Right lobe of liver (tissue), 6 donors: ENCODE measurements around the gene PCDHA11. TPM values are rescaled to one million over a fixed set of nuclear protein-coding genes. Genes with fewer than 3 reads are reported as not detected.
"Not testable (repeated sequence)": the region's sequence is repeated elsewhere in the genome, so short reads cannot be mapped to it uniquely, and the experiment has no call there.

Experiments
- ATAC-seq, 4 donors: fragments of 200-7000 bp; cut with Tn5 transposase; one replicate each; pipeline ENCODE4 v1.9.1; 2020; ENCODE audit warnings: mild to moderate bottlenecking in 4 of 4, moderate library complexity in 4 of 4
- DNase-seq, 3 donors: peaks; one replicate each; pipeline ENCODE4 v3.0.0-alpha.2; 2020
- H3K27ac ChIP-seq, 3 donors: fragments of 200-600 bp; one replicate each; pipeline ENCODE4 v1.8.0; 2022
- H3K27me3 ChIP-seq, 2 donors: fragments of 200-600 bp; one replicate each; pipeline ENCODE4 v1.8.0; 2022
- H3K36me3 ChIP-seq, 4 donors: fragments of 200-600 bp; sonication (generic) in 1 of 4; one replicate each; pipeline versions ENCODE4 v1.5.1 to v1.8.0; 2017 to 2022; ENCODE audit warnings: control low read depth in 1 of 4
- H3K4me1 ChIP-seq, 4 donors: fragments of 200-600 bp; sonication (generic) in 1 of 4; one replicate each; pipeline versions ENCODE4 v1.5.1 to v1.8.0; 2017 to 2022; ENCODE audit warnings: control low read depth in 1 of 4
- H3K4me3 ChIP-seq, 3 donors: fragments of 200-600 bp; one replicate each; pipeline ENCODE4 v1.8.0; 2022
- H3K9me3 ChIP-seq, 4 donors: fragments of 200-600 bp; sonication (generic) in 1 of 4; one replicate each; pipeline versions ENCODE4 v1.5.1 to v1.8.0; 2017 to 2022; ENCODE audit warnings: control low read depth in 1 of 4
- POLR2A ChIP-seq: fragments of 450-650 bp; IDR thresholded peaks from one replicate; pipeline ENCODE4 v1.6.1; 2017; ENCODE audit warnings: antibody characterized with exemption, mild to moderate bottlenecking
- WGBS: methylation state at CpG from one replicate; pipeline ENCODE4 v1.1.6; 2018; ENCODE audit warnings: low coverage, low lambda C conversion rate; ENCODE audit not compliant: insufficient coverage; ENCODE audit errors: missing lambda C conversion rate; 5-methylcytosine and 5-hydroxymethylcytosine counted together
- intact Hi-C, 2 donors: fragments of 100-400 bp; cut with DNase I; formaldehyde crosslinking; loops; one replicate each; pipeline versions ENCODE4 v1.11.2 to v1.14.1; 2022
- total RNA-seq, 6 experiments: library from RNA; depleted of rRNA in 2 of 6; stranded (reverse); fragments of >200 nt in 2 of 6; fragmentation: NEBNext Ultra II Directional in 3 of 6; extraction: Animal tissue kit (Norgen Biotek cat#: 25700) in 3 of 6; gene quantifications; one replicate each; pipeline versions ENCODE4 v1.1.0 to v1.2.4, GENCODE V29; 2016 to 2023
- TF ChIP-seq, protein P1 (sequence below), 4 donors: fragments of 200-600 bp in 3 of 4; fragments of 450-650 bp in 1 of 4; IDR thresholded peaks; one replicate each; pipeline versions ENCODE4 v1.5.1 to v1.8.0; 2016 to 2022; ENCODE audit warnings: antibody characterized with exemption in 4 of 4, mild to moderate bottlenecking in 2 of 4
- donor health status: DM: no; HTN: yes; CAD: no.
- donor health status: DM: no; HTN: no; CAD: no.
- donor health status: DM: no; HTN: no; CAD: no.
- donor health status: DM: no; HTN: yes; CAD: no.
- donor health status: DM: no; HTN: yes; CAD: no.

The PCDHA11 gene
- total RNA-seq, 6 experiments from 2014 or later = 0.04 to 0.51 (median 0.07) TPM; not detected in 3

DNA sequence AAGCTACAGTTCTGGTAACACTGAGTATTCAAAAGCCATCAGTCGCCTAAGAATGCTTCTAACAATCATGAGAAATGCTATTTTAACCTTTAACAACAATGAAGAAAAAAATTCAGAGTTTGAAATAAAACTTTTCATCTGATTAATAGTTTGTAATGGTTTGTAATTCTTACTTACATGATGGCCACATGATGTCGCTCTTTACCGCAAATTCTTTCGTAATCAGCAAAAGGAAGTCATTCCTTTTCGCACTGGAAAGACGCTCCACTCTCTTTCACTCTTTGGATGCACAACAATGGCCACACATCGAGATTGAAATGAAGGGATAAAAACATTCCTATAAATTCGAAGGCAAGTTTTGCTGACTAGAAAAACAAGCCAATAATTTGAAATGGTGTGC lies 34.8 kb upstream of the PCDHA11 start, which contains the start of gene PCDHA7:
PCDHA7 (plus strand) TSS at position 277 of the 400 bp plus-strand sequence; CDS start at position 392, 115 bp downstream.
- H3K27me3 ChIP-seq = peaks cover 0 to 3% of the 10 kb centered on the region in 2 donors

DNA sequence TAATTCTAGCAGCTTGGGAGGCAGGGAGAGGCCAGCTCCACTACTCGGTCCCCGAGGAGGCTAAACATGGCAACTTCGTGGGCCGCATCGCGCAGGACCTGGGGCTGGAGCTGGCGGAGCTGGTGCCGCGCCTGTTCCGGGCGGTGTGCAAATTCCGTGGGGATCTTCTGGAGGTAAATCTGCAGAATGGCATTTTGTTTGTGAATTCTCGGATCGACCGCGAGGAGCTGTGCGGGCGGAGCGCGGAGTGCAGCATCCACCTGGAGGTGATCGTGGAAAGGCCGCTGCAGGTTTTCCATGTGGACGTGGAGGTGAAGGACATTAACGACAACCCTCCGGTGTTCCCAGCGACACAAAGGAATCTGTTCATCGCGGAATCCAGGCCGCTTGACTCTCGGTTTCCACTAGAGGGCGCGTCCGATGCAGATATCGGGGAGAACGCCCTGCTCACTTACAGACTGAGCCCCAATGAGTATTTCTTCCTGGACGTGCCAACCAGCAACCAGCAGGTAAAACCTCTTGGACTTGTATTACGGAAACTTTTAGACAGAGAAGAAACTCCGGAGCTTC lies 34.2 kb upstream of the PCDHA11 start:
- H3K4me1 ChIP-seq, H3K9me3 ChIP-seq, H3K27ac ChIP-seq, H3K4me3 ChIP-seq, ATAC-seq, intact Hi-C loops, H3K36me3 ChIP-seq, DNase-seq, H3K27me3 ChIP-seq: not testable (repeated sequence)
- WGBS = 11% methylated on average over 9 of the region's 38 CpGs

More for the DNA sequence above, 34.8 kb upstream of the PCDHA11 start, which contains the start of gene PCDHA7:
- Histone ChIP-seq H3K4me1 (no peaks in the 10 kb centered on the region), H3K4me3 (no peak within 1 kb of the TSS), H3K27ac (no peak within 1 kb of the TSS), H3K36me3 (no peaks in the 10 kb centered on the region), H3K9me3 (no peaks in the 10 kb centered on the region)
- intact Hi-C loops = no loop called here
- TF ChIP-seq, protein P1, sequence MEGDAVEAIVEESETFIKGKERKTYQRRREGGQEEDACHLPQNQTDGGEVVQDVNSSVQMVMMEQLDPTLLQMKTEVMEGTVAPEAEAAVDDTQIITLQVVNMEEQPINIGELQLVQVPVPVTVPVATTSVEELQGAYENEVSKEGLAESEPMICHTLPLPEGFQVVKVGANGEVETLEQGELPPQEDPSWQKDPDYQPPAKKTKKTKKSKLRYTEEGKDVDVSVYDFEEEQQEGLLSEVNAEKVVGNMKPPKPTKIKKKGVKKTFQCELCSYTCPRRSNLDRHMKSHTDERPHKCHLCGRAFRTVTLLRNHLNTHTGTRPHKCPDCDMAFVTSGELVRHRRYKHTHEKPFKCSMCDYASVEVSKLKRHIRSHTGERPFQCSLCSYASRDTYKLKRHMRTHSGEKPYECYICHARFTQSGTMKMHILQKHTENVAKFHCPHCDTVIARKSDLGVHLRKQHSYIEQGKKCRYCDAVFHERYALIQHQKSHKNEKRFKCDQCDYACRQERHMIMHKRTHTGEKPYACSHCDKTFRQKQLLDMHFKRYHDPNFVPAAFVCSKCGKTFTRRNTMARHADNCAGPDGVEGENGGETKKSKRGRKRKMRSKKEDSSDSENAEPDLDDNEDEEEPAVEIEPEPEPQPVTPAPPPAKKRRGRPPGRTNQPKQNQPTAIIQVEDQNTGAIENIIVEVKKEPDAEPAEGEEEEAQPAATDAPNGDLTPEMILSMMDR (IDR thresholded peaks at IDR 0.05) = peak in 1 of 4 donors; percentile 20
- no peak for TF ChIP-seq POLR2A
- ATAC-seq (no peak), DNase-seq (no peak)
- 6% methylated on average over 8 of the region's 8 CpGs for WGBS

DNA sequence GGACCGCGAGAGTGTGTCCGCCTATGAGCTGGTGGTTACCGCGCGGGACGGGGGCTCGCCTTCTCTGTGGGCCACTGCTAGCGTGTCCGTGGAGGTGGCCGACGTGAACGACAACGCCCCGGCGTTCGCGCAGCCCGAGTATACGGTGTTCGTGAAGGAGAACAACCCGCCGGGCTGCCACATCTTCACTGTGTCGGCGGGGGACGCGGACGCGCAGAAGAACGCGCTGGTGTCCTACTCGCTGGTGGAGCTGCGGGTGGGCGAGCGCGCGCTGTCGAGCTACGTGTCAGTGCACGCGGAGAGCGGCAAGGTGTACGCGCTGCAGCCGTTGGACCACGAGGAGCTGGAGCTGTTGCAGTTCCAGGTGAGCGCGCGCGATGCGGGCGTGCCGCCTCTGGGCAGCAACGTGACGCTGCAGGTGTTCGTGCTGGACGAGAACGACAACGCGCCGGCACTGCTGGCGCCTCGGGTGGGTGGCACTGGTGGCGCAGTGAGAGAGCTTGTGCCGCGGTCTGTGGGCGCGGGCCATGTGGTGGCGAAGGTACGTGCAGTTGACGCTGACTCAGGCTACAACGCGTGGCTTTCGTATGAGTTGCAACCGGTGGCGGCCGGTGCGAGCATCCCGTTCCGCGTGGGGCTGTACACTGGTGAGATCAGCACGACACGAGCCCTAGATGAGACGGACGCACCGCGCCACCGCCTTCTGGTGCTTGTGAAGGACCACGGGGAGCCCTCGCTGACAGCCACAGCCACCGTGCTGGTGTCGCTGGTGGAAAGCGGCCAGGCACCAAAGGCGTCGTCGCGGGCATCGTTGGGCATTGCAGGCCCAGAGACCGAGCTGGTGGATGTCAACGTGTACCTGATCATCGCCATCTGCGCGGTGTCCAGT lies 32.9 kb upstream of the PCDHA11 start:
- Histone ChIP-seq H3K36me3 (no peaks in the 10 kb centered on the region), H3K27ac (no peak overlapping the region), H3K9me3 (no peaks in the 10 kb centered on the region), H3K27me3 (peaks cover 0 to 2% of the 10 kb centered on the region in 2 donors), H3K4me3 (no peak overlapping the region), H3K4me1 (no peaks in the 10 kb centered on the region)
- no peak for TF ChIP-seq POLR2A
- TF ChIP-seq, protein P1 (IDR thresholded peaks at IDR 0.05) = no peak
- intact Hi-C loops = no loop called here
- DNase-seq (no peak), ATAC-seq (no peak)
- 27% methylated on average over 5 of the region's 103 CpGs for WGBS

DNA sequence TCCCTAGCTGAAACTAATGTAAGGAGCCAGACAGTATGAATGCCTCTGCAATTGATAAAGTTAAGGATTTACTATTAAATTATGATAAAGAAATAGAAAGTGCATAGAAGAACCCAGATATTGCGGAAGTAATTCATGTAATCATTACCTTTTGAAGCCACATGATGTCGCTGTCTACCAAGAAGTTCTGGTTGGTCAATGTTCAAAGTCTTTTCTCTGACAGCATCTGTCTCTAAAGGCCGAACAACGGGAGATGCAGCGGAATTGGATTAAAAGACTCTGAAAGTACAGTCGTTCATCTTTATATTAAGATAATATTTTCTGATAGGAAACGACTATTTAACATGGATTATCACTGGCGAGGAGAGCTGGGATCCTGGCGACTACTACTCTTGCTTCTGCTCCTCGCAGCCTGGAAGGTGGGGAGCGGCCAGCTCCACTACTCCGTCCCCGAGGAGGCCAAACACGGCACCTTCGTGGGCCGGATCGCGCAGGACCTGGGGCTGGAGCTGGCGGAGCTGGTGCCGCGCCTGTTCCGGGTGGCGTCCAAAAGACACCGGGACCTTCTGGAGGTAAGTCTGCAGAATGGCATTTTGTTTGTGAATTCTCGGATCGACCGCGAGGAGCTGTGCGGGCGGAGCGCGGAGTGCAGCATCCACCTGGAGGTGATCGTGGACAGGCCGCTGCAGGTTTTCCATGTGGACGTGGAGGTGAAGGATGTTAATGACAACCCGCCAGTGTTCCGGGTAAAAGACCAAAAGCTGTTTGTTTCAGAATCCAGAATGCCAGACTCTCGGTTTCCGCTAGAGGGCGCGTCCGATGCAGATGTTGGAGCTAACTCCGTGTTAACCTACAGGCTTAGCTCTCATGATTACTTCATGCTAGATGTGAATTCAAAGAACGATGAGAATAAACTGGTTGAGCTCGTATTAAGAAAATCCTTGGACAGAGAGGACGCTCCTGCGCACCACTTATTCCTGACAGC lies 27.5 kb upstream of the PCDHA11 start, which contains the start of gene PCDHA8:
PCDHA8 (plus strand) TSS at position 210 of the 985 bp plus-strand sequence; CDS start at position 345, 135 bp downstream.
- H3K4me3 ChIP-seq = no peak within 1 kb of the TSS
- TF ChIP-seq, protein P1 (IDR thresholded peaks at IDR 0.05) = peak in 1 of 4 donors; percentile 15
- no peak for TF ChIP-seq POLR2A
- H3K4me1 ChIP-seq = no peaks in the 10 kb centered on the region
- no peak for DNase-seq
- no peaks in the 10 kb centered on the region for H3K36me3 ChIP-seq
- H3K27me3 ChIP-seq = no peaks in the 10 kb centered on the region
- no peak within 1 kb of the TSS for H3K27ac ChIP-seq
- 20% methylated on average over 28 of the region's 47 CpGs for WGBS
- intact Hi-C loops = no loop called here
- no peak for ATAC-seq
- H3K9me3 ChIP-seq = no peaks in the 10 kb centered on the region
